GM12865 (cell line): ENCODE measurements around the gene GPD1L.

ENCODE experiments used
- DNase-seq: peaks from one replicate; pipeline ENCODE4 v3.0.0; 2010; ENCODE audit warnings: low read depth
- H3K4me3 ChIP-seq: 2 replicates; pipeline ENCODE4 v1.5.1; 2011; ENCODE audit warnings: mild to moderate bottlenecking, low read depth, low read length, control low read depth
- TF ChIP-seq, protein P1 (sequence below): IDR thresholded peaks from 2 replicates; pipeline ENCODE4 v1.5.1; 2011; ENCODE audit warnings: low read length, control low read depth, low read depth, inconsistent platforms; ENCODE audit not compliant: insufficient read depth; ENCODE audit errors: missing control alignments

GPD1L gene

DNA sequence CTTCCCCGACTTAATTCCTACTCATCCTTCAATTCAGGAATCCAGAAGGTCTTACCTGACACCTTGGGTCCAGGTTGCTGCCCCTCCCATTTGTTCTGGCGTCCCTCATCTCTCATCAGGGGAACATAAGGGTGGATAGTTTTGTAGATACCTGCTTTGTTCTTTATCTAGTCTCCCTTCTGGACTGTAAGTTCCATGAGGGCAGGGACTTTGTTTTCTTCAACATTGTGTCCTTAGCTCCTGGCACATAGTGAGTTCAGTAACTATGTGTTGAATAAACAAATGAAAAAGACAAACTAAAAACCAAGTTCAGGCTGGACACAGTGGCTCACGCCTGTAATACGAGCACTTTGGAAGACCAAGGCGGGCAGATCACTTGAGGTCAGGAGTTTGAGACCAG is 13.2 kb upstream of the GPD1L start:
- no peak for DNase-seq
- TF ChIP-seq, protein P1, sequence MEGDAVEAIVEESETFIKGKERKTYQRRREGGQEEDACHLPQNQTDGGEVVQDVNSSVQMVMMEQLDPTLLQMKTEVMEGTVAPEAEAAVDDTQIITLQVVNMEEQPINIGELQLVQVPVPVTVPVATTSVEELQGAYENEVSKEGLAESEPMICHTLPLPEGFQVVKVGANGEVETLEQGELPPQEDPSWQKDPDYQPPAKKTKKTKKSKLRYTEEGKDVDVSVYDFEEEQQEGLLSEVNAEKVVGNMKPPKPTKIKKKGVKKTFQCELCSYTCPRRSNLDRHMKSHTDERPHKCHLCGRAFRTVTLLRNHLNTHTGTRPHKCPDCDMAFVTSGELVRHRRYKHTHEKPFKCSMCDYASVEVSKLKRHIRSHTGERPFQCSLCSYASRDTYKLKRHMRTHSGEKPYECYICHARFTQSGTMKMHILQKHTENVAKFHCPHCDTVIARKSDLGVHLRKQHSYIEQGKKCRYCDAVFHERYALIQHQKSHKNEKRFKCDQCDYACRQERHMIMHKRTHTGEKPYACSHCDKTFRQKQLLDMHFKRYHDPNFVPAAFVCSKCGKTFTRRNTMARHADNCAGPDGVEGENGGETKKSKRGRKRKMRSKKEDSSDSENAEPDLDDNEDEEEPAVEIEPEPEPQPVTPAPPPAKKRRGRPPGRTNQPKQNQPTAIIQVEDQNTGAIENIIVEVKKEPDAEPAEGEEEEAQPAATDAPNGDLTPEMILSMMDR: no peak

DNA sequence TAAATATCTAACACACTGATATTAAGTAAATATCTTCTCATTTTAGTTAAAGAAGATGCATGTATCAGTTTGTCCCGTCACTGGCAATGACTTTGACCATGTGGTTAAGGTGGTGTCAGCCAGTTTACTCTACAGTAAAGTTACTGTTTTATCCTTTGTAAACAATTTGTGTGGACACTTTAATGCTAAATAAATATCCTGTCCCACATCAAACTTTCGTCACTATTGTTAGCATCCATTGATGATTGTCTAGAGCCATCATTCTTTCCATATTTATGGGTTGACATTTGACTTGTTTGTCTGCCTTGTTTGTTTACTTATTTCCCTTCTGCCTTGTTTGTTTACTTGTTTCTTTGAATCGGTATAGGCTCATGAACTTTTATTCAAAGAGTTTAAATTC is 11.0 kb upstream of the GPD1L start:
- TF ChIP-seq, protein P1: no peak
- DNase-seq: no peak

More for the DNA sequence above, 13.2 kb upstream of the GPD1L start:
- no peak overlapping the region for H3K4me3 ChIP-seq

DNA sequence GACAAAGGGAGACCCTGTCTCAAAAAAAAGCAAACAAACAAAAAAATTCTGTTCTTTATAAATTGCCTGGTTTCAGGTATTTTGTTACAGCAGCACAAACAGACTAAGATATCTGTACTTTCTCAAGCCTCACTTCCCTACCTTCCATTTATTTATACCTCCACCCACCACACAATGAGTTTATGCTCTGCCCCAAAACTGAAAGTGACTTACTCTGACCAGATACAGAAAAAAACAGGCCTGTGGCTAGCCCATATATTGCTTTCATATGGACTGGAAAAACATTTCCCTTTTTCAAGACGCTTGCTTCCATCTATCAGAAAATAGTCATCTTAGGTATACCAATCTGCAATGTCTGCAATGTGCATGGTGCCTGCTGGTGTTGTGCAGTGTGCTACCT is 8.7 kb upstream of the GPD1L start:
- no peak overlapping the region for H3K4me3 ChIP-seq
- TF ChIP-seq, protein P1: no peak

More for the DNA sequence above, 11.0 kb upstream of the GPD1L start:
- H3K4me3 ChIP-seq: no peak overlapping the region

DNA sequence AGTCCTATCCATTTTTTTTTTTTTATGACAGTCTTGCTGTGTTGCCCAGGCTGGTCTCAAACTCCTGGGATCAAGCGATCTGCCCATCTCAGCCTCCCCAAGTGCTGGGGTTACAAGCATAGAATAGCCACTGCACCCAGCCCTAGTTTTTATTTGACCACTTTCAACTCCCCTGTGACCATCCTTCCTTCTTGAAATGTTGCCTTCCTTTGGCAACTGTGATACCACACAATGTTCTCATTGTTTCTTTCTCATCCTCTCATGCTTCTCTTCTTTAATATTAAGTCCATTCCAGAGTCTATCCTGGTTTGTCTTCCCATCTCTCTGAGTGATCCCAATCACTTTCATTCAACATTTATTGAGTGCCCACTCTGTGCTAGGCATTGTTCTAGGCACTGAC is 7.9 kb upstream of the GPD1L start:
- TF ChIP-seq, protein P1: no peak
- DNase-seq: no peak
- H3K4me3 ChIP-seq: no peak overlapping the region

More for the DNA sequence above, 8.7 kb upstream of the GPD1L start:
- DNase-seq: peak; percentile 54

DNA sequence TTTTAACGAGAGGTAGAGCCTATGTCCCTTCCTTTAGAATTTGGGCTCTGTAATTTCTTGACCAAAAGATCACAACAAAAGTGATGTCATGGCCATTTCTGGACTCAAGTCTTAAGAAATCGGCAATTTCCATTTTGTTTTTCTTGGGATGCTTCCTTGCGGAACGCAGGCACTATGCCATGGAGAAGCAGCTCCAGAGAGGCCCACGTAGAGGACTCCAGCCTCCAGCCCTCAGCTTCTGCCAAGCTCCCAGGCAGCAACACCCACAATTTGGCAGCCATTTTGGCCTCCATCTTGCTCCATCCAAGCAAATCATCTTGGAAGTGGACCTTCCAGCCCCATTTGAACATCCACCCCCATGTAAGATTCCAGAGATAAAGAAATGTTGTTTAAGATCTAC is 6.0 kb upstream of the GPD1L start:
- no peak overlapping the region for H3K4me3 ChIP-seq
- TF ChIP-seq, protein P1: no peak
- no peak for DNase-seq

DNA sequence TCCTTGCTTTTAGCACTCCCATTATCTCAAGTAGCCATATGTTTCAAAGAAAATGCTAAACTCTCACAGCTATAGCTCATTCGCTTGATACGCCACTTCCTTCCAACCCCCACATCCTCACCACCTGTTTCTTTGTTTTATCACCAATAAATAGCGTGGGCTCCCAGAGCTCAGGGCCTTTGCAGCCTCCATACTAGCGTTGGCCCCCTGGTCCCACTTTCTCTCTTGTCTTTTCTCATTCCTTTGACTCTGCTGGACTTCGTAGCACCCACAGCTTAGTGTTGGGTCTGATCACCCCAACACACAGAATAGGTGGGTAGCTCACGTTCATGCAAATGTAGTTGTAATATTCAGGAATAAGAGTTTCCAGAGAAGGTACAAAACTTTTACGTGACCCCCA is 4.1 kb upstream of the GPD1L start:
- no peak for DNase-seq
- TF ChIP-seq, protein P1: no peak
- no peak overlapping the region for H3K4me3 ChIP-seq

DNA sequence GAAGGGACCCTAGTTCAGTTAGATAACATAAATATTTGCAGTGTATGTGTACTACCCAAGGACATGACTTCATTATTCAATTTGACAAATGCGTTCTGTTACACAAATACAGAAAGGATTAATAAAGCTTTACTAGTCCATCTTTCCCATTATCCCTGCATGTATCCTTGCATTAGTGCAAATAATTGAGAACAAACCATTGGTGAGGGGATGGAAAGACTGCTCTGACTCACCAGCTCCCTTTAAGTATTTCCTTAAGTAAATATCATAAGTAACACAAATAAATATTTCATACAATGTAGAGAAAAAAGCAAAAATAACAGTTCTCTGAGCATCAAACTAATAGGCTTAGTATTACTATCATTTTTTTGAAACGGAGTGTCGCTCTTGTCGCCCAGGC is 1.9 kb upstream of the GPD1L start:
- H3K4me3 ChIP-seq: no peak overlapping the region
- DNase-seq: no peak
- TF ChIP-seq, protein P1: no peak
